ENCODE data around the gene STRBP.

The STRBP gene

DNA sequence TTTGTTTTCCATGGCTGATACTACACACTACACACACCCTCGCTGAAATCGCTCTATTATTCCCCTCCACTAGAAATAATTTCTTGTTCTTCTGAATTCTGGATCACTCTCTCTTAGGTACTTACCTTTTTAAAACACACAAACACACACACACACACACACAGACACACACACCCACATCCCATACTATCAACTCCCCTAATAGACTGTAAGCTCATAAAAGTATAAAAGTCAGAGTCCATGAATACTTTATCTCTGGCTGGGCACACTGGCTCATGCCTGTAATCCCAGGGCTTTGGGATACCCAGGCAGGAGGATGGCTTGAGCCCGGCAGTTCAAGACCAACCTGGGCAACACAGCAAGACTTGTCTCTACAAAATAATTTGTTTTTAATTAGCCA lies 11.1 kb downstream of the STRBP start:
- H3K9ac ChIP-seq (ENCODE audit: low read length) = no peak overlapping the region
- H3K4me3 ChIP-seq (ENCODE audit: low read length) = no peak overlapping the region
- H3K9me2 ChIP-seq (replicated peaks; ENCODE audit: insufficient read depth, low read length) = no peaks in the 10 kb centered on the region
- H3K79me2 ChIP-seq (ENCODE audit: low read length) = peaks cover 99% of the 10 kb centered on the region
- no peak overlapping the region for H3K4me2 ChIP-seq (ENCODE audit: low read depth, low read length)
- no peak overlapping the region for H3K27ac ChIP-seq (ENCODE audit: low read length)
- no peaks in the 10 kb centered on the region for H3K9me3 ChIP-seq (replicated peaks; ENCODE audit: insufficient read depth, low read length)
- H3K27me3 ChIP-seq (replicated peaks; ENCODE audit: insufficient read depth, low read length) = no peaks in the 10 kb centered on the region
- H3K36me3 ChIP-seq (replicated peaks; ENCODE audit: insufficient read depth, low read length) = no peaks in the 10 kb centered on the region
- H3K4me1 ChIP-seq (ENCODE audit: low read length) = no peaks in the 10 kb centered on the region
- H4K20me1 ChIP-seq (ENCODE audit: insufficient read depth, low read length) = peaks cover 36% of the 10 kb centered on the region
- H3F3A ChIP-seq (ENCODE audit: insufficient read depth, low read length) = no peaks in the 10 kb centered on the region
- DNase-seq = no peak
- TF ChIP-seq, protein P1, sequence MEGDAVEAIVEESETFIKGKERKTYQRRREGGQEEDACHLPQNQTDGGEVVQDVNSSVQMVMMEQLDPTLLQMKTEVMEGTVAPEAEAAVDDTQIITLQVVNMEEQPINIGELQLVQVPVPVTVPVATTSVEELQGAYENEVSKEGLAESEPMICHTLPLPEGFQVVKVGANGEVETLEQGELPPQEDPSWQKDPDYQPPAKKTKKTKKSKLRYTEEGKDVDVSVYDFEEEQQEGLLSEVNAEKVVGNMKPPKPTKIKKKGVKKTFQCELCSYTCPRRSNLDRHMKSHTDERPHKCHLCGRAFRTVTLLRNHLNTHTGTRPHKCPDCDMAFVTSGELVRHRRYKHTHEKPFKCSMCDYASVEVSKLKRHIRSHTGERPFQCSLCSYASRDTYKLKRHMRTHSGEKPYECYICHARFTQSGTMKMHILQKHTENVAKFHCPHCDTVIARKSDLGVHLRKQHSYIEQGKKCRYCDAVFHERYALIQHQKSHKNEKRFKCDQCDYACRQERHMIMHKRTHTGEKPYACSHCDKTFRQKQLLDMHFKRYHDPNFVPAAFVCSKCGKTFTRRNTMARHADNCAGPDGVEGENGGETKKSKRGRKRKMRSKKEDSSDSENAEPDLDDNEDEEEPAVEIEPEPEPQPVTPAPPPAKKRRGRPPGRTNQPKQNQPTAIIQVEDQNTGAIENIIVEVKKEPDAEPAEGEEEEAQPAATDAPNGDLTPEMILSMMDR (IDR thresholded peaks at IDR 0.05; ENCODE audit: low read length) = no peak
- no peak for TF ChIP-seq EZH2phosphoT487 (IDR thresholded peaks at IDR 0.05; ENCODE audit: low read length)
- TF ChIP-seq EZH2 (optimal IDR thresholded peaks at IDR 0.05; ENCODE audit: low read depth, low read length) = no peak
- no peak overlapping the region for H2AFZ ChIP-seq (ENCODE audit: low read length)

DNA sequence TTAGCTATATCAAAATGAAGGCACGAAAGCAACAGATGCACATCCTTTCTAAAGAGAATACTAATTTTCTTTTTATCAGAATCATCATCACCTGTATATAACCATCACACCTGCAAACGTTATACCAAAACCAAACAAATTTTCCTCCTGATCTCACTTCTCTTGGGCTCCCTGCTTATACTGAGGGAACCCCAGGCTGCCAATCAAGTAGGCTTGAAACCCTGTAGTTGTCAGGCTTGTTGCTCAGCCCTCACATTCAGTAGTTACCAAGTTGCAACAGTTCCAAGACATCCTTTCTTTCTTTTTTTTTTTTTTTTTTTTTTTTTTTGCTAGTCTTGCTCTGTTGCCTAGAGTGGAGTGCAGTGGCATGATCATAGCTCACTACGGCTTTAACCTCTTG lies 12.7 kb downstream of the STRBP start:
- Histone ChIP-seq H3K79me2 (ENCODE audit: low read length) (peaks cover 99% of the 10 kb centered on the region), H3K27ac (ENCODE audit: low read length) (no peak overlapping the region), H3K9me3 (replicated peaks; ENCODE audit: insufficient read depth, low read length) (no peaks in the 10 kb centered on the region), H3K4me3 (ENCODE audit: low read length) (no peak overlapping the region), H3F3A (ENCODE audit: insufficient read depth, low read length) (no peaks in the 10 kb centered on the region), H3K9ac (ENCODE audit: low read length) (no peak overlapping the region), H3K36me3 (replicated peaks; ENCODE audit: insufficient read depth, low read length) (no peaks in the 10 kb centered on the region), H3K4me1 (ENCODE audit: low read length) (no peaks in the 10 kb centered on the region), H3K9me2 (replicated peaks; ENCODE audit: insufficient read depth, low read length) (no peaks in the 10 kb centered on the region), H2AFZ (ENCODE audit: low read length) (no peak overlapping the region), H3K27me3 (replicated peaks; ENCODE audit: insufficient read depth, low read length) (no peaks in the 10 kb centered on the region), H3K4me2 (ENCODE audit: low read depth, low read length) (no peak overlapping the region), H4K20me1 (ENCODE audit: insufficient read depth, low read length) (peaks cover 28% of the 10 kb centered on the region)
- TF ChIP-seq, protein P1 (IDR thresholded peaks at IDR 0.05; ENCODE audit: low read length) = no peak
- TF ChIP-seq EZH2phosphoT487 (IDR thresholded peaks at IDR 0.05; ENCODE audit: low read length) (no peak), EZH2 (optimal IDR thresholded peaks at IDR 0.05; ENCODE audit: low read depth, low read length) (no peak)
- DNase-seq = no peak

DNA sequence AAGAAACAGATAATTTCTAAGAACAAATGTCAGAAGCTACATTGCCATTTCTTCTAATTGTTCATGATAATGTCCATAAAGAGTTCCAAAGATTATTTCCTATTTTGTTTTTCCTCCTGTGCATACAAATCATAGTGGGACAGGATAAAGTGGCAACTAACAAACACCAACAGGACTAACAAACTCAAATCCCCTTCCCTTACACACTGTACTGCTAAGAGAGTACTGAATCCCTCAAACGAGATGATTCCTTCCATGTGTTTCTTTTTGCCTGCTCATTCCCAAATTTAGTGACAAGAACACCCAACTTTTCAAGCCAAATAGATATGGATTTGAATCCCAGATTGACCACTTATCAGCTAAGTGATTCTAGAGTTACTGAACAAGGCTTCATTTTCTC lies 15.2 kb downstream of the STRBP start:
- Histone ChIP-seq H3K27ac (ENCODE audit: low read length) (no peak overlapping the region), H3K9me2 (replicated peaks; ENCODE audit: insufficient read depth, low read length) (no peaks in the 10 kb centered on the region), H3K9me3 (replicated peaks; ENCODE audit: insufficient read depth, low read length) (no peaks in the 10 kb centered on the region), H3K27me3 (replicated peaks; ENCODE audit: insufficient read depth, low read length) (no peaks in the 10 kb centered on the region), H3K9ac (ENCODE audit: low read length) (no peak overlapping the region), H3K36me3 (replicated peaks; ENCODE audit: insufficient read depth, low read length) (no peaks in the 10 kb centered on the region), H3K4me1 (ENCODE audit: low read length) (no peaks in the 10 kb centered on the region), H3F3A (ENCODE audit: insufficient read depth, low read length) (no peaks in the 10 kb centered on the region), H3K4me3 (ENCODE audit: low read length) (no peak overlapping the region), H3K4me2 (ENCODE audit: low read depth, low read length) (no peak overlapping the region), H3K79me2 (ENCODE audit: low read length) (peaks cover 98% of the 10 kb centered on the region), H4K20me1 (ENCODE audit: insufficient read depth, low read length) (peaks cover 28% of the 10 kb centered on the region), H2AFZ (ENCODE audit: low read length) (no peak overlapping the region)
- TF ChIP-seq EZH2 (optimal IDR thresholded peaks at IDR 0.05; ENCODE audit: low read depth, low read length) (no peak), EZH2phosphoT487 (IDR thresholded peaks at IDR 0.05; ENCODE audit: low read length) (no peak)
- TF ChIP-seq, protein P1 (IDR thresholded peaks at IDR 0.05; ENCODE audit: low read length) = no peak
- no peak for DNase-seq
